Stimulated activated CD8-positive, alpha-beta memory T cell treated with anti-CD3 and anti-CD28 coated beads, Interleukin-2, amount 100 ng/mL, for 48 hours (primary cell): ENCODE results near the gene SPAG16.

ENCODE experiments used
- DNase-seq, 2 donors: peaks; one replicate each; pipeline ENCODE4 v3.0.0-alpha.2; 2020; ENCODE audit warnings: low read depth in 2 of 2

Gene SPAG16

GRCh38 chr2:214378455-214379103, 1094.3 kb downstream of the SPAG16 start:
- DNase-seq: no peak

- DNase-seq: no peak
Observed at GRCh38 chr2:214379227-214379626, 1095.0 kb downstream of the SPAG16 start.

GRCh38 chr2:214380681-214381080, 1096.4 kb downstream of the SPAG16 start:
- no peak for DNase-seq

GRCh38 chr2:214382229-214382628, 1098.0 kb downstream of the SPAG16 start:
- DNase-seq: no peak

GRCh38 chr2:214386720-214387119, 1102.5 kb downstream of the SPAG16 start:
- DNase-seq: no peak

GRCh38 chr2:214389334-214389733, 1105.1 kb downstream of the SPAG16 start:
- no peak for DNase-seq

GRCh38 chr2:214393796-214394195, 1109.5 kb downstream of the SPAG16 start:
- no peak for DNase-seq

GRCh38 chr2:214395040-214395439, 1110.8 kb downstream of the SPAG16 start:
- no peak for DNase-seq

- no peak for DNase-seq
Observed at GRCh38 chr2:214401580-214401979, 1117.3 kb downstream of the SPAG16 start.

GRCh38 chr2:214410128-214410775, 1126.0 kb downstream of the SPAG16 start:
- DNase-seq: no peak

- DNase-seq: peak; percentile 4 to 6
Observed at GRCh38 chr2:214410918-214411554, 1126.8 kb downstream of the SPAG16 start, which contains the start of gene VWC2L. TSS of gene VWC2L (plus strand) at chr2:214411054. CDS start at chr2:214414194, 3,140 bp downstream.

- no peak for DNase-seq
Observed at GRCh38 chr2:214412679-214413078, 1128.4 kb downstream of the SPAG16 start.

- no peak for DNase-seq
Observed at GRCh38 chr2:214436470-214436869, 1152.2 kb downstream of the SPAG16 start.

GRCh38 chr2:214450118-214450894, 1166.0 kb downstream of the SPAG16 start:
- no peak for DNase-seq

GRCh38 chr2:214451516-214452275, 1167.4 kb downstream of the SPAG16 start:
- DNase-seq: no peak
